NCI-H128 (cell line): Measurements from ENCODE around the gene FXYD5.
"Not testable (repeated sequence)": the region's sequence is repeated elsewhere in the genome, so short reads cannot be mapped to it uniquely, and the experiment has no call there.

Source experiments
- DNase-seq: peaks from one replicate; lab custom pipeline; 2025; ENCODE audit not compliant: unreplicated experiment; lab: John Stamatoyannopoulos, UW

FXYD5 gene

GRCh38 chr19:35119578-35120155 is 34.9 kb upstream of the FXYD5 start:
- DNase-seq, result no peak

GRCh38 chr19:35120492-35120891 is 34.0 kb upstream of the FXYD5 start:
- no peak for DNase-seq

GRCh38 chr19:35120898-35121297 is 33.6 kb upstream of the FXYD5 start:
- DNase-seq, result no peak

GRCh38 chr19:35122687-35123551 is 31.6 kb upstream of the FXYD5 start:
- no peak for DNase-seq

GRCh38 chr19:35123573-35123972 is 31.0 kb upstream of the FXYD5 start:
- DNase-seq, result no peak

DNA sequence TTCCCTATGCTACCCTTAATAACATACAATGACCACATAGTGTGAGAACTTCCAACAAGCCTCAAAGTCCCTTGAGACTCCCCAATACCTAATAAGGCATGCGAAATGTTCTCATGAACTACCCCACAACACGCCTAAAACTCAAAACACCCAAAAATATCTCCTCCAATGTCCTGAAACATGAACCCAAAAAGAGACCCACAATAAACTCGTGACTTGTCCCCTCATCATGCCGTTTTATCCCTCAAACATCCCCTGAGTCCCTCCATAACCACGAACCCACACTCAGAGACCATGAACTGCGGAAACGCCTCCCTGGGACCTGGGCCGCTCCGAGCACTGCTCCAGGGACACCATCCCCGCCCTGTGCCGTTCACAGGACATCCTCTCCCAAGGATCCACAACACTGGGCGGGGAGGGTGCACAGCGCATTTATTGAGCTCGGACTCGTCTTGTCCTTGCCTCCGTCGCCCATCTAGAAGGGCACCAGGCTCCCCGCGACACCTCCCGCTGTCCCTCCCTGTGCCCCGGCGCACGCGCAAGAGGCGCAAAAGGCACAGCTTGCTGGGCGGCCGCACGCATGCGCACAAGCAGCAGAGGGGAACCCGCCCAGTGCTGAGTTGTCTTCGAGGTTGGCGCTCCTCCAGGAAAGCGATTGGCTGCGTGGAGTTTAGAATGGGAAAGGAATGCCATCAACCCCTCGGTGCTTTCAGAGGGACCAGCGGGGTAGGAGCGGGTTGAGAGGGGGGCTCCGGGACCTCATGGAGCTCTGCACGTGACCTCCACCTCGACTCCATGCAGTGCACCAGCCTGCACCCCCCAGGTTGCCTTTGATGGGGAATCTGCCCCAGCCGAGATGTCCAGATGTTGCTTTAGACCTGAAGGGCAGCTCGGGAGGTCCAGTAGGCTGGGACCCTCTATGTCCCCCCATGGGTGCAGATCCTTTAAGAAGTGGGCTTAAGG is 30.2 kb upstream of the FXYD5 start:
- no peak for DNase-seq

- DNase-seq, result no peak
Measured at GRCh38 chr19:35125270-35125717, 29.2 kb upstream of the FXYD5 start.

DNA sequence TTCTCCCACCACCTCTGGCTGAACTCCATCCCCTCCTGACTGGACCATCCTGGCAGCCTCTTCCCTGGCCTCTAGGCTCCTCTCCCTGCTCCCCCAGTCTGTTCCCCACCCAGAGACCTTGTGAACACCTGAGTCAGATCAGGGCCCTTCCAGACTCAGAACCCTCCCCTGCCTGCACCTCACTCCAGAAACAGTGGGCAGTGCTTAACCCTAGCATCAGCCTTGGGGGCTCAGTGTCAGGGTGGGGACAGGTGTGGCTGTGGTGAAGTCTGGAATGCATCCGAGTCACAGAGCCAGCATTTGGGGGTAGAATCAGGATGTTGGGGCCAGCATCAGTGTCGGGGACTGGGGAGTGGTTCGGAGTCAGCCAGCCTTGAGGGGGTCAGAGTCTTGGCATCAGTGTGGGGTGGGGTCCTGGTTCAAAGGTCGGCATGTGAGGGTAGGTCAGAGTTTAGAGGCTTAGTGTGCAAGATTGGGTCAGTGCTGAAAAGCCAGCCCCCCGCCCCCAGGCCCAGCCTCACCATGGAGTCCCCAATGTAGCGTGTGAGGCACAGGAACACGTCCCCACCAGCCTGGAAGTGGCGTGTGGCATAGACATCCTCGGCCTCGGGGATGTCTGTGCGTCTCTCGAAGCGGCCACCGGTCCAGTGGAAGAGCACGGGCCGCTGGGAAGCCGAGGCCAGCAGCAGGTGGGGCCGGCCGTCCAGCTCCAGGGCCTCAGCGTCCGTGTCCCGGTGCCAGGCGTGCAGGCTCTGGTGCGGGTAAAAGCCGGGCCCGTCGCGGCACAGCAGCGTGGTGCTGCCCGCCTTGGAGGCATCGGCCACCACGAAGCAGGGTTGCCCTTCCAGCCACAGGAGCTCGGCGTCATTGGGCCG is 28.5 kb upstream of the FXYD5 start:
- no peak for DNase-seq

DNA sequence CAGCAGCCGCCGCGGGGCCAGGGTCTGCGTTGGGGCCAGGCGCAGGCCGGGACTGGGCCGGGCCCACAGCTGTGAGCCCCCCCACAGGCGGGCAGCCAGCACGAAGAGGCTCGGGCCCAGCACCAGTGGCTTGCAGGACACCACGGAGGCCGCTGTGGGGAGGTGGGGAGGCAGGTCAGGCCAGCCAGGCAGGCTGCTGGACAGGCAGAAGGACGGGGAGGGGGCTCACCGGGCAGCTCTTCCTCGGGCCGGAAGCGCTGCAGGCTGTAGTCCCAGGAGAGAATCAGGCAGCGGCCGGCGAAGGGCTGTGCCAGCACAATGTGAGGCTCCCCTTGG is 27.9 kb upstream of the FXYD5 start:
- DNase-seq, result no peak

DNA sequence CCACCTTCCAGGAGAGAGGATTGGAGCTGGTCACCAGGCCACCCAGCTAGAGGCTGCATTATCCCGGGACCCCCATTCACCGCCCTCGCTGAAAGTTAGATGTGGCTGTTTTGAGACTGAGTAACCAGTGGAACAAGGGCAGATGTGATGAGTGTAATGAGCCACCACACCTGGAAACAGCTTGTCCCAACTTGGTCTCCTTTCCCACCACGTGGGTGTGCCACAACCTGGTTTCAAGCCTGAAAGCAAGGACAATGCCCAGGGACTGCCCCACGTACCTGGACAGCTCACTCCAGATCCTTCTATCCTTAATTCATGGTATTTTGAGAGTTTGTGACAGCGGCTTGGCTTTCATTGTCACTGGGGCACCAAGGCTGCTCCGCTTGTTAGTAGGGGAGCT is 26.7 kb upstream of the FXYD5 start:
- no peak for DNase-seq

DNA sequence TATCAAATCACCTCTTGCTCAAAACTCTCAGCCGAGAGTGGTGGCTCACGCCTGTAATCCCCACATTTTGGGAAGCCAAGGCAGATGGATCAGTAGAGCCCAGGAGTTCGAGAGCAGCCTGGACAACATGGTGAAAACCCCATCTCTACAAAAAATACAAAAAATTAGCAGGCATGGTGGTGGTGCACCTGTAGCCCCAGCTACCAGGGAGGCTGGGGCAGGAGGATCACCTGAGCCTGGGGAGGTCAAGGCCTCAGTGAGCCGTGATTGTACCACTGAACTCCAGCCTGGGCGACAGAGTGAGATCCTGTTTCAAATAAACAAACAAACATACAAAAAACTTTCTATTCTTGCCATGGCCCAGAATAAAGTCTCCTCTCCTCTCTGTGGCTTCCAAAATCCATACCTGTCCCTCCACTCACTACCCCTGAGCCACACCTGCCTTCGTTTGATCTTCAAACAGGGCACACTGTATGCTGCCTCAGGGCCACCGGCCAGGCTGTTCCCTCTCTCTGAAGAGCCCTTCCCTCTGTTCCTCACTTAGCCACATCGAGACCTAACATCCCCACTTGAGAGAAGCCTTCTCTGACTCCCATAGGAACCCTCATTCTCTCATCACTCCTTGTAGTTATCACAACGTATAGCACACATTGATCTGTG is 26.0 kb upstream of the FXYD5 start:
- no peak for DNase-seq

GRCh38 chr19:35129724-35130274 is 24.7 kb upstream of the FXYD5 start:
- not testable (repeated sequence) for DNase-seq

- no peak for DNase-seq
Measured at GRCh38 chr19:35130761-35131720, 23.5 kb upstream of the FXYD5 start.

DNA sequence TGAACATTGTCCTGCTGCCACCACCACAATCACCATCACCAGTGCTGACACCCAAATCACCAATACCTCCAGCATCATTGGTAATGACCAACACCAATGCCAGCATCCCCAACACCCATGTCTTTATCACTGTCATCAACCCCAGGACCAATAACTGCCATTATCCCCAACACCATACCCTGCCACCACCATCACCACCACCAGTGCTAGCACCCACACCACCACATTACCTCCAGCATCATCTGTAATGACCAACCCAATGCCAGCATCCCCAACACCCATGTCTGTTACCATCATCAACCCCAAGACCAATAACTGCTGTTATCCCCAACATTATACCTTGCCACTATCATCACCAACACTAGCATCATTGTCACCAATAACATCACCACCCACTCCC is 22.3 kb upstream of the FXYD5 start:
- DNase-seq, result no peak

DNA sequence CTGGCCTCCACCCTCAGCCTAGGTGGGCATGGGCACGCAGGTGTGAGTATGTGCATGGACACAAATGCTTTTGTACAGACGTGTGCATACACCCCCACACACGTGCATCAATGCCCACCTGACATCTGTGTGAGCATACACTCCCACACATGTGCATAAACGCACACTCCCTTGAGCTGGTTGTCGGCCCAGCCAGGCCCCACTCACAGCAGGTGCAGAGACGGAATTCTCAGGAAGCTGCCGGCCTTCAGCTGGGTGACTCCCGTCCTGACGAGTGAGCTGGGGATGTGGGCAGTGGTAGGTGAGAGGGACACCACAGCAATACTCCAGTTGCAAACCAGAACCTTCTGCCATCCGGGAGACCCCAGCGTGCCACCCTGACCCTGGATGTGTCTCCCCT is 20.7 kb upstream of the FXYD5 start:
- no peak for DNase-seq

- DNase-seq, result no peak
Measured at GRCh38 chr19:35134601-35135242, 19.8 kb upstream of the FXYD5 start, which contains the start of gene LGI4. Gene LGI4, minus strand, starts transcription at chr19:35135059. Its CDS starts 379 bp downstream, at chr19:35134680.

- DNase-seq, result no peak
Measured at GRCh38 chr19:35135389-35135909, 19.1 kb upstream of the FXYD5 start.

GRCh38 chr19:35136231-35136630 is 18.3 kb upstream of the FXYD5 start:
- no peak for DNase-seq
